ENCODE data around the gene ANLN. TPM values are rescaled to one million over a fixed set of nuclear protein-coding genes. Genes with fewer than 3 reads are reported as not detected.

ANLN gene
- total and polyA plus RNA-seq, 2 experiments from 2014 or later, result 26.9 to 66.7 TPM

- Mint-ChIP-seq H3K36me3 (ENCODE audit: low read depth) (no peaks in the 10 kb centered on the region), H3K4me3 (no peak overlapping the region)
- ATAC-seq, result no peak
Measured at GRCh38 chr7:36490419-36490830, 100.8 kb downstream of the ANLN start.

DNA sequence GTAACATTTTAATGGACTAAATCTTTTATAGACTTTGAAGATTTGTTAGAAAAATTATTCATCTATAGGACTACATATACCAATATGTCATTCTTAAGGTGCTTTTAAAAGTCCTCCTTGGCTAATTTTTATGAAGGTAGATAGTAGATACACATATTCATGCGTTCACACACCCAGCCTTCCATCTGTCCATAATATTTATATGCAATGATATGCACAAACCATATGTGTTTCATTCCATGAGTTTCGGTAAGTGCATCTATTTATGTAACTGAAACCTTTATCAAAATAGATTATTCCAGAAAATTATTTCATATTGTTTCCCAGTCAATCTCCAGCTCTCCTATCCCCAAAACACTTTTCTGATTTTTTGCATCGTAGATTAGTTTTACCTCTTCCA lies 101.7 kb downstream of the ANLN start:
- Mint-ChIP-seq H3K4me3 (no peak overlapping the region), H3K27ac (no peak overlapping the region), H3K9me3 (peaks cover 8% of the 10 kb centered on the region; the same call in 2 of the 3 replicates)

More at GRCh38 chr7:36490419-36490830, 100.8 kb downstream of the ANLN start:
- Histone ChIP-seq H3K4me1 (ENCODE audit: insufficient read depth) (no peaks in the 10 kb centered on the region), H4K20me1 (replicated peaks; ENCODE audit: insufficient read depth) (no peaks in the 10 kb centered on the region), H2AFZ (no peak overlapping the region), H3F3A (replicated peaks; ENCODE audit: low read depth) (no peaks in the 10 kb centered on the region), H3K9me2 (ENCODE audit: insufficient read depth) (no peaks in the 10 kb centered on the region), H3K4me3 (no peak overlapping the region), H3K79me2 (replicated peaks; ENCODE audit: insufficient read depth) (no peaks in the 10 kb centered on the region), H3K27me3 (ENCODE audit: insufficient read depth) (no peaks in the 10 kb centered on the region), H3K4me2 (no peak overlapping the region), H3K36me3 (ENCODE audit: insufficient read depth) (no peaks in the 10 kb centered on the region), H3K27ac (ENCODE audit: low read depth) (no peak overlapping the region)
- peaks cover 8% of the 10 kb centered on the region; the same call in 2 of the 3 replicates for H3K9me3 Mint-ChIP-seq
- no peak for TF ChIP-seq POLR2AphosphoS5 (IDR thresholded peaks at IDR 0.05; ENCODE audit: low read depth)
- TF ChIP-seq, protein P1, sequence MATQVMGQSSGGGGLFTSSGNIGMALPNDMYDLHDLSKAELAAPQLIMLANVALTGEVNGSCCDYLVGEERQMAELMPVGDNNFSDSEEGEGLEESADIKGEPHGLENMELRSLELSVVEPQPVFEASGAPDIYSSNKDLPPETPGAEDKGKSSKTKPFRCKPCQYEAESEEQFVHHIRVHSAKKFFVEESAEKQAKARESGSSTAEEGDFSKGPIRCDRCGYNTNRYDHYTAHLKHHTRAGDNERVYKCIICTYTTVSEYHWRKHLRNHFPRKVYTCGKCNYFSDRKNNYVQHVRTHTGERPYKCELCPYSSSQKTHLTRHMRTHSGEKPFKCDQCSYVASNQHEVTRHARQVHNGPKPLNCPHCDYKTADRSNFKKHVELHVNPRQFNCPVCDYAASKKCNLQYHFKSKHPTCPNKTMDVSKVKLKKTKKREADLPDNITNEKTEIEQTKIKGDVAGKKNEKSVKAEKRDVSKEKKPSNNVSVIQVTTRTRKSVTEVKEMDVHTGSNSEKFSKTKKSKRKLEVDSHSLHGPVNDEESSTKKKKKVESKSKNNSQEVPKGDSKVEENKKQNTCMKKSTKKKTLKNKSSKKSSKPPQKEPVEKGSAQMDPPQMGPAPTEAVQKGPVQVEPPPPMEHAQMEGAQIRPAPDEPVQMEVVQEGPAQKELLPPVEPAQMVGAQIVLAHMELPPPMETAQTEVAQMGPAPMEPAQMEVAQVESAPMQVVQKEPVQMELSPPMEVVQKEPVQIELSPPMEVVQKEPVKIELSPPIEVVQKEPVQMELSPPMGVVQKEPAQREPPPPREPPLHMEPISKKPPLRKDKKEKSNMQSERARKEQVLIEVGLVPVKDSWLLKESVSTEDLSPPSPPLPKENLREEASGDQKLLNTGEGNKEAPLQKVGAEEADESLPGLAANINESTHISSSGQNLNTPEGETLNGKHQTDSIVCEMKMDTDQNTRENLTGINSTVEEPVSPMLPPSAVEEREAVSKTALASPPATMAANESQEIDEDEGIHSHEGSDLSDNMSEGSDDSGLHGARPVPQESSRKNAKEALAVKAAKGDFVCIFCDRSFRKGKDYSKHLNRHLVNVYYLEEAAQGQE (IDR thresholded peaks at IDR 0.05; ENCODE audit: unreplicated experiment), result no peak
- no peak for TF ChIP-seq EZH2phosphoT487 (IDR thresholded peaks at IDR 0.05; ENCODE audit: unreplicated experiment)
- TF ChIP-seq JUNB (IDR thresholded peaks at IDR 0.05; ENCODE audit: unreplicated experiment), result no peak
- TF ChIP-seq CREB1 (CRISPR knock-in tag; IDR thresholded peaks at IDR 0.05; ENCODE audit: low read depth), result no peak
- H3K4me1 Mint-ChIP-seq, result no peaks in the 10 kb centered on the region
- H3K27ac Mint-ChIP-seq, result no peak overlapping the region
- no peak for DNase-seq (ENCODE audit: low spot score)
- no peaks in the 10 kb centered on the region for H3K27me3 Mint-ChIP-seq (ENCODE audit: insufficient read depth, low read depth, poor library complexity)

DNA sequence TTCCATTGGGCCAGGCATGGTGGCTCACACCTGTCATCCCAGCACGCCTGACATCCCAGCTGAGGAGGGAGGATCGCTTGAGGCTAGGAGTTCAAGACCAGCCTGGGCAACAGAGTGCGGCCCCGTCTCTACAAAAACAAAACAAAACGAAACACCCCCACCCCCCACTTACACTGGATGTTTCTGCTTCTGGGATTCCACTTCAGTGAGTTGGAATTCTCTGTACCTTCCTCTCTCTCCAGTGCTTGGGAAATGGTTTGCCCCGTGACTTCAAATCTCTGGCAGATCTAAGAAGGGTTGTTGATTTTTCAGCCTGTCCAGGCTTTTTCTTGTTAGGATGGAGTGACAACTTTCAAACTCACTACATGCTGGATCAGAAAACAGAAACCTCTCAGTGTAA lies 106.9 kb downstream of the ANLN start:
- no peak overlapping the region for H3K27ac ChIP-seq (ENCODE audit: low read depth)
- H3K4me1 ChIP-seq (ENCODE audit: insufficient read depth), result no peaks in the 10 kb centered on the region
- H3K27me3 ChIP-seq (ENCODE audit: insufficient read depth), result no peaks in the 10 kb centered on the region
- H3K36me3 ChIP-seq (ENCODE audit: insufficient read depth), result no peaks in the 10 kb centered on the region
- H3K27ac Mint-ChIP-seq, result no peak overlapping the region
- H3K27me3 Mint-ChIP-seq (ENCODE audit: insufficient read depth, low read depth, poor library complexity), result no peaks in the 10 kb centered on the region
- no peak overlapping the region for H3K4me3 Mint-ChIP-seq
- H2AFZ ChIP-seq, result no peak overlapping the region
- no peak for DNase-seq (ENCODE audit: low spot score)
- no peak for ATAC-seq
- no peak overlapping the region for H3K4me2 ChIP-seq
- peaks cover 4% of the 10 kb centered on the region; the same call in 1 of the 3 replicates for H3K4me1 Mint-ChIP-seq
- no peaks in the 10 kb centered on the region for H3F3A ChIP-seq (replicated peaks; ENCODE audit: low read depth)
- H3K36me3 Mint-ChIP-seq (ENCODE audit: low read depth), result no peaks in the 10 kb centered on the region
- no peaks in the 10 kb centered on the region for H3K9me3 Mint-ChIP-seq
- H3K9me2 ChIP-seq (ENCODE audit: insufficient read depth), result 0 out of 2 replicates have a peak, but pooled peaks cover 3% of the 10 kb centered on the region
- H3K4me3 ChIP-seq, result no peak overlapping the region
- H3K79me2 ChIP-seq (replicated peaks; ENCODE audit: insufficient read depth), result no peaks in the 10 kb centered on the region
- H4K20me1 ChIP-seq (replicated peaks; ENCODE audit: insufficient read depth), result no peaks in the 10 kb centered on the region
- no peak for TF ChIP-seq CREB1 (CRISPR knock-in tag; IDR thresholded peaks at IDR 0.05; ENCODE audit: low read depth)
- TF ChIP-seq NANOG (IDR thresholded peaks at IDR 0.05; ENCODE audit: borderline replicate concordance), result no peak
- no peak for TF ChIP-seq JUNB (IDR thresholded peaks at IDR 0.05; ENCODE audit: unreplicated experiment)
- TF ChIP-seq, protein P2, sequence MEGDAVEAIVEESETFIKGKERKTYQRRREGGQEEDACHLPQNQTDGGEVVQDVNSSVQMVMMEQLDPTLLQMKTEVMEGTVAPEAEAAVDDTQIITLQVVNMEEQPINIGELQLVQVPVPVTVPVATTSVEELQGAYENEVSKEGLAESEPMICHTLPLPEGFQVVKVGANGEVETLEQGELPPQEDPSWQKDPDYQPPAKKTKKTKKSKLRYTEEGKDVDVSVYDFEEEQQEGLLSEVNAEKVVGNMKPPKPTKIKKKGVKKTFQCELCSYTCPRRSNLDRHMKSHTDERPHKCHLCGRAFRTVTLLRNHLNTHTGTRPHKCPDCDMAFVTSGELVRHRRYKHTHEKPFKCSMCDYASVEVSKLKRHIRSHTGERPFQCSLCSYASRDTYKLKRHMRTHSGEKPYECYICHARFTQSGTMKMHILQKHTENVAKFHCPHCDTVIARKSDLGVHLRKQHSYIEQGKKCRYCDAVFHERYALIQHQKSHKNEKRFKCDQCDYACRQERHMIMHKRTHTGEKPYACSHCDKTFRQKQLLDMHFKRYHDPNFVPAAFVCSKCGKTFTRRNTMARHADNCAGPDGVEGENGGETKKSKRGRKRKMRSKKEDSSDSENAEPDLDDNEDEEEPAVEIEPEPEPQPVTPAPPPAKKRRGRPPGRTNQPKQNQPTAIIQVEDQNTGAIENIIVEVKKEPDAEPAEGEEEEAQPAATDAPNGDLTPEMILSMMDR (conservative IDR thresholded peaks at IDR 0.05; ENCODE audit: low read depth in 2 of 2), result no peak

More for the DNA sequence above, 101.7 kb downstream of the ANLN start:
- H4K20me1 ChIP-seq (replicated peaks; ENCODE audit: insufficient read depth), result no peaks in the 10 kb centered on the region
- Mint-ChIP-seq H3K27me3 (ENCODE audit: insufficient read depth, low read depth, poor library complexity) (no peaks in the 10 kb centered on the region), H3K4me1 (no peaks in the 10 kb centered on the region), H3K36me3 (ENCODE audit: low read depth) (no peaks in the 10 kb centered on the region)
- H3K4me1 ChIP-seq (ENCODE audit: insufficient read depth), result no peaks in the 10 kb centered on the region
- no peak overlapping the region for H3K4me2 ChIP-seq
- DNase-seq (ENCODE audit: low spot score), result no peak
- ATAC-seq, result no peak
- no peak for TF ChIP-seq CREB1 (CRISPR knock-in tag; IDR thresholded peaks at IDR 0.05; ENCODE audit: low read depth)
- no peak for TF ChIP-seq ZNF114 (CRISPR knock-in tag; IDR thresholded peaks at IDR 0.05)
- H3K79me2 ChIP-seq (replicated peaks; ENCODE audit: insufficient read depth), result no peaks in the 10 kb centered on the region
- H3K27ac ChIP-seq (ENCODE audit: low read depth), result no peak overlapping the region
- no peaks in the 10 kb centered on the region for H3K27me3 ChIP-seq (ENCODE audit: insufficient read depth)
- H3K36me3 ChIP-seq (ENCODE audit: insufficient read depth), result no peaks in the 10 kb centered on the region
- no peaks in the 10 kb centered on the region for H3K9me2 ChIP-seq (ENCODE audit: insufficient read depth)
- no peaks in the 10 kb centered on the region for H3F3A ChIP-seq (replicated peaks; ENCODE audit: low read depth)
- no peak overlapping the region for H2AFZ ChIP-seq
- no peak overlapping the region for H3K4me3 ChIP-seq
